Psoas muscle (tissue), 8 donors: Measurements from ENCODE around the gene HECTD3. TPM values are rescaled to one million over a fixed set of nuclear protein-coding genes. Genes with fewer than 3 reads are reported as not detected.

ENCODE experiments used
- ATAC-seq, 4 donors: fragments of 200-7000 bp; cut with Tn5 transposase; one replicate each; pipeline ENCODE4 v1.9.1; 2020; ENCODE audit warnings: moderate library complexity in 3 of 4, mild to moderate bottlenecking in 2 of 4
- DNase-seq, 2 donors: peaks; one replicate each; pipeline ENCODE4 v3.0.0-alpha.2; 2020
- H3K27ac ChIP-seq: fragments of 200-600 bp; one replicate; pipeline ENCODE4 v1.8.0; 2022
- H3K27me3 ChIP-seq, 3 donors: fragments of 200-600 bp in 1 of 3; one replicate each; pipeline versions ENCODE4 v1.6.1 to v1.8.0; 2013 to 2022; ENCODE audit warnings: low read length in 2 of 3, mild to moderate bottlenecking in 2 of 3, moderate library complexity in 1 of 3; ENCODE audit not compliant: insufficient read depth in 3 of 3
- H3K36me3 ChIP-seq, 2 donors: fragments of 200-600 bp in 1 of 2; one replicate each; pipeline versions ENCODE4 v1.6.1 to v1.8.0; 2013 to 2022; ENCODE audit warnings: low read depth in 1 of 2, mild to moderate bottlenecking in 1 of 2, moderate library complexity in 1 of 2; ENCODE audit not compliant: insufficient read depth in 1 of 2
- H3K4me1 ChIP-seq: fragments of 200-600 bp; one replicate; pipeline ENCODE4 v1.8.0; 2022
- H3K4me3 ChIP-seq: fragments of 200-600 bp; one replicate; pipeline ENCODE4 v1.8.0; 2022; ENCODE audit warnings: mild to moderate bottlenecking
- H3K9me3 ChIP-seq: fragments of 200-600 bp; one replicate; pipeline ENCODE4 v1.8.0; 2022
- WGBS, 3 donors: extraction: QIAGEN DNeasy Blood & Tissue Kit; methylation state at CpG; one replicate each; pipeline versions ENCODE4 v1.1.6 to v1.1.7; 2013; 5-methylcytosine and 5-hydroxymethylcytosine counted together
- intact Hi-C, 2 donors: fragments of 100-400 bp; cut with DNase I; formaldehyde crosslinking; loops; one replicate each; pipeline versions ENCODE4 v1.11.0 to v1.14.2; 2022
- long read RNA-seq, 2 donors: library from polyadenylated mRNA; unstranded; transcript quantifications; one replicate each; pipeline ENCODE4 v2.0.0, GENCODE V29; 2021
- polyA plus RNA-seq, 3 donors: library from polyadenylated mRNA; stranded (reverse); fragments of 200-250 nt; gene quantifications; one replicate each; pipeline ENCODE4 v1.2.3, GENCODE V29; 2013
- total RNA-seq, 4 donors: library from RNA; stranded (reverse); fragmentation: NEBNext Ultra II Directional in 2 of 4; extraction: Animal tissue kit (Norgen Biotek cat#: 25700) in 2 of 4; gene quantifications; one replicate each; pipeline versions ENCODE4 v1.2.1 to v1.2.4, GENCODE V29; 2021 to 2023
- TF ChIP-seq, protein P1 (sequence below): fragments of 200-600 bp; IDR thresholded peaks from one replicate; pipeline ENCODE4 v1.8.0; 2022; ENCODE audit warnings: antibody characterized with exemption
- donor health status: healthy with polysubstance abuse.
- donor health status: DM: no; HTN: no; CAD: no; lungs with moderate emphysema.
- donor health status: Bipolar disorder and iron deficiency.
- donor health status: healthy.
- donor health status: DM: yes; HTN: yes; CAD: no.
- donor health status: DM: no; HTN: no; CAD: no.
- donor health status: DM: no; HTN: no; CAD: no.
- donor health status: DM: yes; HTN: yes; CAD: no.

Gene HECTD3
- 10 to 100 TPM; 34.0 to 55.3 (median 43.9) TPM for total RNA-seq
- 10 to 100 TPM; 35.1 to 42.2 (median 36.3) TPM for polyA plus RNA-seq
- long read RNA-seq, donor 1, transcript HECTD3-202 (21 exons, 3,610 nt) = major isoform, 34 of 51 reads
- long read RNA-seq, donor 1, partial matches to known transcripts = 9 of 51 reads
- long read RNA-seq, donor 1, other reads (novel, unspliced or antisense) = 8 of 51 reads
- long read RNA-seq, donor 2, transcript HECTD3-202 (21 exons, 3,610 nt) = major isoform, 42 of 66 reads
- long read RNA-seq, donor 2, partial matches to known transcripts = 15 of 66 reads
- long read RNA-seq, donor 2, other reads (novel, unspliced or antisense) = 7 of 66 reads

DNA sequence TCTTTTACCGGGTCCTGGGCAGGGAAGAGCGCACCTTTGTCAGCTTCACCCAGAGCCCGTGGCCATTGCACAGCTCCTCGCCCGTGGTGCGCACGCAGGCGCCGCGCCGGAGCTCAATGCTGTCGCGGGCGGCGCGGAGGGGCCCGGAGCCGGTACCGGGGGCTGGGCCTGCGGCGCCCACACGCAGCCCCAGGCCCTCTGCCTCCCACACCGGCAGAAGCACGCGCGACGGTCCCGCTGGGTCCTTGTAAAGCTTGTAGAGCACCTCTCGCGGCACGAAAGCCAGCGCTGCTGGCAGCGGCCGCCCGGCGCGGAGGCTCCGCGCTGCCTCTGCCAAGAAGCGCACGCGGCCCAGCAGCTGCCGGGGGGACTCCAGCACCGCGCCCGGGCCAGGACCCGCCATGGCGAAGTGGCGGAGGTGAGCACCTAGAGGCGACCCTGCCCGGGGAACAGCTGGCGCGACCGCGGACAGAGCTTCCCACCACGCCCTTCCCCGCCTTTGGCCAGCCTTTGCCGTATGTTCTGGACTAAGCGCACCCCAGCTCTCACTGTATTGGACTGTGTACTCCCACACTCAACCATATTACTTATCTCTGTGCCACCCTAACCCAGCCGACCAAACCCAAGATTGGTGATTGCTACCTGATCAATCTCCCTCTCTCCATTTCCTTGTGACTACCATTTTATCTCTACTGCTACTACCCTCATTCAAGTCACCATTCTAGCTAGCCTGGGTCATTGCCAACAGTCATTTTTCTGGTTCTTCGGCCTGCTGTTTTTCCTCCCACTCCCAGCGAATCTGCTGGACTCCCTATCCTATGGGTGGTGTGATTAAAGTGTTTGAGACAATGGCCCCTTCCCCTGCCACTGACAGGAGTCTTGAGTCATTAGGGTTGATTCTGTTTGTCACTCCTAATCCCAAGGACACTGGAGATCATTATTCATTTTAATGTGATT lies at the start of gene HECTD3:
HECTD3 (minus strand) TSS at position 470 of the 957 bp plus-strand sequence; CDS start at position 403, 67 bp downstream.
- Histone ChIP-seq H3K27ac (peak within 1 kb of the TSS; percentile 86), H3K27me3 (no peaks in the 10 kb centered on the region), H3K9me3 (no peaks in the 10 kb centered on the region), H3K36me3 (peaks cover 4 to 68% of the 10 kb centered on the region in 2 donors), H3K4me3 (peak within 1 kb of the TSS; percentile 100), H3K4me1 (peaks cover 25% of the 10 kb centered on the region)
- 0 to 1% (median 1%) methylated on average over 50 to 62 of the region's 62 CpGs for WGBS, 3 donors
- intact Hi-C loops = loop anchor here (1.0 to 10.0 kb wide), 3 partner anchors 25 to 564 kb away; partner anchors contain the start of genes EIF2B3 (in 1 of the 2) and TESK2 (in 1 of the 2)
- TF ChIP-seq, protein P1, sequence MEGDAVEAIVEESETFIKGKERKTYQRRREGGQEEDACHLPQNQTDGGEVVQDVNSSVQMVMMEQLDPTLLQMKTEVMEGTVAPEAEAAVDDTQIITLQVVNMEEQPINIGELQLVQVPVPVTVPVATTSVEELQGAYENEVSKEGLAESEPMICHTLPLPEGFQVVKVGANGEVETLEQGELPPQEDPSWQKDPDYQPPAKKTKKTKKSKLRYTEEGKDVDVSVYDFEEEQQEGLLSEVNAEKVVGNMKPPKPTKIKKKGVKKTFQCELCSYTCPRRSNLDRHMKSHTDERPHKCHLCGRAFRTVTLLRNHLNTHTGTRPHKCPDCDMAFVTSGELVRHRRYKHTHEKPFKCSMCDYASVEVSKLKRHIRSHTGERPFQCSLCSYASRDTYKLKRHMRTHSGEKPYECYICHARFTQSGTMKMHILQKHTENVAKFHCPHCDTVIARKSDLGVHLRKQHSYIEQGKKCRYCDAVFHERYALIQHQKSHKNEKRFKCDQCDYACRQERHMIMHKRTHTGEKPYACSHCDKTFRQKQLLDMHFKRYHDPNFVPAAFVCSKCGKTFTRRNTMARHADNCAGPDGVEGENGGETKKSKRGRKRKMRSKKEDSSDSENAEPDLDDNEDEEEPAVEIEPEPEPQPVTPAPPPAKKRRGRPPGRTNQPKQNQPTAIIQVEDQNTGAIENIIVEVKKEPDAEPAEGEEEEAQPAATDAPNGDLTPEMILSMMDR = no peak
- ATAC-seq = peak; percentile 87 to 89 (median 88)
- DNase-seq = peak; percentile 82 to 90

DNA sequence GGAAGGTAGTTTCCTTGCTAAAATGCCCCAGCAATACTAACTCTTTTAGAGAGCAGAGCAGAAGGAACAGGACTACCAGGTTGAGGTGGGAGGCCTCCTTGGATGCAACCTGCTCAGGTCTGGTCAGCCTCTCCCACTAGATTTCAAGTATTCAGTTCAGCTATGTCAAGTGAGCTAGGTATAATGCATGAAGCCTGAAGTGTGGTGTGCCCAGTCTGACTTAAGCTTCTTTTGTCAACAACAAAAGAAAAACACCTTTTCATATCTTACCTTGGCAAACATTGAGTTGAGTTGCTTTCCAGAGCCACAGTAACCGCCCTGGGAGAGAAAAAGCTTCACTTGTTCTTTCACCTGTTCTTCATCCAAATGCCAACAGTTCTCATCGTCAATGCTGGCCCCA lies 48.7 kb upstream of the HECTD3 start:
- Histone ChIP-seq H3K36me3 (no peaks in the 10 kb centered on the region), H3K27ac (no peak overlapping the region), H3K4me3 (no peak overlapping the region), H3K9me3 (no peaks in the 10 kb centered on the region), H3K27me3 (peaks cover 0 to 2% (median 0%) of the 10 kb centered on the region in 3 donors), H3K4me1 (no peaks in the 10 kb centered on the region)
- ATAC-seq (no peak), DNase-seq (no peak)
- intact Hi-C loops = no loop called here
- WGBS, 3 donors = 70 to 82% (median 79%) methylated on average over 2 of the region's 2 CpGs
- TF ChIP-seq, protein P1 = no peak

DNA sequence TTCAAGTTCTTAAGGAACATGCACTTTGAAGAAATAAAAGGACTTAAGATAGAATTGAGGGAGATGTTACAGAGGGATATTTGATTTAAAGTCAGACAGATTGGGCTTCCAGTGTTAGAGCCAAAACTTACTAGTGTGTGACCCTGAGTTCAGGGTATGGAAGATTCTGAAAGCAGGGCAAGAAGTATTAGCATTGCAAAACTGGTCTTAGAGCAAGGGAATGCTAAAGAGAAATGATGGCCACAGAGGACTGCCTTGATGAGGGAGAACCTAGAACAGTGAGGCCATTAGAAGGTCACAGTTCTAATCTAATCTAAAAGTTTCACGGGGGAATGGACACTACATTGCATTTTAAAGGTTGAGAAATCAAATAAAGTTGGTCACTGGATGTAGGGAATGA lies 46.4 kb upstream of the HECTD3 start:
- no peaks in the 10 kb centered on the region for H3K36me3 ChIP-seq
- 79 to 89% (median 87%) methylated on average over 1 of the region's 1 CpG for WGBS, 3 donors
- TF ChIP-seq, protein P1 = no peak
- DNase-seq (no peak), ATAC-seq (no peak)
- intact Hi-C loops = no loop called here
- H3K4me1 ChIP-seq = no peaks in the 10 kb centered on the region
- no peaks in the 10 kb centered on the region for H3K9me3 ChIP-seq
- H3K4me3 ChIP-seq = no peak overlapping the region
- H3K27ac ChIP-seq = no peak overlapping the region
- H3K27me3 ChIP-seq = peaks cover 0 to 2% (median 0%) of the 10 kb centered on the region in 3 donors

DNA sequence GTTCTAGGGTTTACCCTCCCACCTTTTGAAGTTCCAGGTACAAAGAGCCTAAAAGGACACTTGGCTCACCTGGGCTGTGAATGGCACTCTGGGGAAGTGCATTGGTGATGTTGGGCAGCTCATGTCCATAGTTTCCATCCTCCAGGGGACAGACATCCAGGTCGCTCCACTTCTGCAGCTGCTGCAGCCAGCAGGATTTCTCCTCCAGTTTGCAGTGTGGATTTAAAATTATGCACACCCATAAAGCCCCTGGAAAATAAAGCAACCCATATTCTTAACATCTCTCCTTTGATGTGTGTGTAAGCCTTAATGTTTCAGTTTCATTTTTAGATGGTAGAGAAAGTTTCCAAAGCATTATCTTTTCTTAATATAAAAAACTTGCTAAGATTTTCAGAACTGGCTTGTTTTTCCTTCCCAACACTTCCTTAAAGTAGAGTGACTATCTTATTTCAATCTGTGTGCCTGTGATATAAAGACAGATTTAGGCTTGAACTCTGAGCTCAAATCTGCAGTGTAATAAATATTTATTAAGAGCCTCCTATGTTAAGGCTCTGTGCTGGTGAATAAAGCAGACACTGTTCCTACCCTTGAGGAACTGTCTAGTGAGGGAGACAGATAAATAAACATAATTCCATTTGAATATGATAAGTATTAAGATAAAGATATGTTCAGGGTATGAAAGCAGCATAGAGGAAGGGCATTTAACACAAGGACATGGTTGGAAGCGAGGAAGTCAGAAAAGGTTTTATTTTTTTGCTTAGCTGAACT lies 40.1 kb upstream of the HECTD3 start:
- no peak overlapping the region for H3K4me3 ChIP-seq
- no peak overlapping the region for H3K27ac ChIP-seq
- ATAC-seq = no peak

More for the DNA sequence above, 40.1 kb upstream of the HECTD3 start:
- TF ChIP-seq, protein P1 = no peak
- H3K4me1 ChIP-seq = peaks cover 8% of the 10 kb centered on the region
- no peaks in the 10 kb centered on the region for H3K36me3 ChIP-seq
- H3K27me3 ChIP-seq = peaks cover 0 to 2% (median 0%) of the 10 kb centered on the region in 3 donors
- intact Hi-C loops = no loop called here
- DNase-seq = no peak
- no peaks in the 10 kb centered on the region for H3K9me3 ChIP-seq
- WGBS, 3 donors = 50 to 72% (median 68%) methylated on average over 2 of the region's 2 CpGs
